Measurements from ENCODE around the gene C20orf173.

Gene C20orf173

DNA sequence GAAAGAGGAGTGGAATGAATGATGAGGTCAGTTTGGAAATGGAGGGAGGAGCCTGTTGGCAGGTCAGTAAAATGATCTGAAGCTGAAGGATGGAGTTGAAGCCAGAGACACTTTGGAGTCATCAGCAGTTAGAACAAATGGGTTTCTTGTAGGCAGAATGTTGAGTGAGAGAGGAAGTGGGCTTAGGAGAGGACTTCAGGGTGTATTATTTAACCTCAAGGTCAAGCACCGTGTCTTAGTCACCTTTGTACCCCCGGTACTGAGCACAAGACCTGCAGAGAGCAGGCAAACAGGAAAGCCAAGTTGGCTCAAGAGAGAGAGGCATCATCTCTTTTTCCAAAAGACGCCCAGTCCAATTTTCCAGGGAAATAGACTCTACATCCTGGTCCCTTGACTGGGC, 23.3 kb downstream of the C20orf173 start:
- no peak for DNase-seq

GRCh38 chr20:35504751-35505150, 24.7 kb downstream of the C20orf173 start:
- no peak for DNase-seq

DNA sequence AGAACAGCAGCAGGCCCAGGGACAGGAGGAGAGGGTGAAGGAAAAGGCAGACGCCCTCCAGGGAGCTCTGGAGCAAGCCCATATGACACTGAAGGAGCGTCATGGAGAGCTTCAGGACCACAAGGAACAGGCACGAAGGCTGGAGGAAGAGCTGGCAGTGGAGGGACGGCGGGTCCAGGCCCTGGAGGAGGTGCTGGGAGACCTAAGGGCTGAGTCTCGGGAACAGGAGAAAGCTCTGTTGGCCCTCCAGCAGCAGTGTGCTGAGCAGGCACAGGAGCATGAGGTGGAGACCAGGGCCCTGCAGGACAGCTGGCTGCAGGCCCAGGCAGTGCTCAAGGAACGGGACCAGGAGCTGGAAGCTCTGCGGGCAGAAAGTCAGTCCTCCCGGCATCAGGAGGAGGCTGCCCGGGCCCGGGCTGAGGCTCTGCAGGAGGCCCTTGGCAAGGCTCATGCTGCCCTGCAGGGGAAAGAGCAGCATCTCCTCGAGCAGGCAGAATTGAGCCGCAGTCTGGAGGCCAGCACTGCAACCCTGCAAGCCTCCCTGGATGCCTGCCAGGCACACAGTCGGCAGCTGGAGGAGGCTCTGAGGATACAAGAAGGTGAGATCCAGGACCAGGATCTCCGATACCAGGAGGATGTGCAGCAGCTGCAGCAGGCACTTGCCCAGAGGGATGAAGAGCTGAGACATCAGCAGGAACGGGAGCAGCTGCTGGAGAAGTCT, 25.5 kb downstream of the C20orf173 start:
- DNase-seq: no peak

GRCh38 chr20:35503281-35503680, 26.2 kb downstream of the C20orf173 start:
- no peak for DNase-seq

DNA sequence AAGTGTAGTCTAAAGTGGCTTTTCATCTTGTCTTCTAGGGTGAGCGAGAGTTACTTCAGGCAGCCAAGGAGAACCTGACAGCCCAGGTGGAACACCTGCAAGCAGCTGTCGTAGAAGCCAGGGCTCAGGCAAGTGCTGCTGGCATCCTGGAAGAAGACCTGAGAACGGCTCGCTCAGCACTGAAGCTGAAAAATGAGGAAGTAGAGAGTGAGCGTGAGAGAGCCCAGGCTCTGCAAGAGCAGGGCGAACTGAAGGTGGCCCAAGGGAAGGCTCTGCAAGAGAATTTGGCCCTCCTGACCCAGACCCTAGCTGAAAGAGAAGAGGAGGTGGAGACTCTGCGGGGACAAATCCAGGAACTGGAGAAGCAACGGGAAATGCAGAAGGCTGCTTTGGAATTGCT, 27.1 kb downstream of the C20orf173 start:
- no peak for DNase-seq

- no peak for DNase-seq
Measured at GRCh38 chr20:35499271-35499670, 30.2 kb downstream of the C20orf173 start.

DNA sequence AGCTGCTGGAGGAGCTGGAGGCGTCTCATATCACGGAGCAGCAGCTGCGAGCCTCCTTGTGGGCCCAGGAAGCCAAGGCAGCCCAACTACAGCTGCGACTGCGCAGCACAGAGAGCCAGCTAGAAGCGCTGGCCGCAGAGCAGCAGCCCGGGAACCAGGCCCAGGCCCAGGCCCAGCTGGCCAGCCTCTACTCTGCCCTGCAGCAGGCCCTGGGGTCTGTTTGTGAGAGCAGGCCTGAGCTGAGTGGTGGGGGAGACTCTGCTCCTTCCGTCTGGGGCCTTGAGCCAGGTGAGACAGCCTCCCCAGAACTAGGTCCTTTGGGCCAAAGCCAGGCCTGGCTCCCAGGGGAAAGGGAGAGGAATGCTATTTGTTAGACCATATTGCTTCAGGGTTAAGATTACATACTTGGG, 31.7 kb downstream of the C20orf173 start:
- no peak for DNase-seq

- no peak for DNase-seq
Measured at GRCh38 chr20:35497320-35497719, 32.1 kb downstream of the C20orf173 start.

DNA sequence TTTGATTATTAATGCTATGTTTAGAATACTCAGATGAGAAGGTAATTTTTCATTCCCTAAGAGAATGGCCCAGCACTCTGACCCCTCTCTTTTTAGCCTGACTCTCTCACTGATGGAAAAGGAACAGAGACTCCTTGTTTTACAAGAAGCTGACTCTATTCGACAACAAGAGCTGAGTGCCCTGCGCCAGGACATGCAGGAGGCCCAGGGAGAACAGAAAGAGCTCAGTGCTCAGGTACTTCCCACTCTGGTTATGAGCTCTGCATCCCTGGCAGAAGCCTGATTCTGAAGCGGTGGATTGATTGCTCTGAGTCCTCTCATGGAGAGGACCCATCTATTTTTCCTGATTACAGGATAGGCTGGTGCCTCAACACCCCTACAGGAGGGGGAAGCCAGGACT, 33.0 kb downstream of the C20orf173 start:
- no peak for DNase-seq

DNA sequence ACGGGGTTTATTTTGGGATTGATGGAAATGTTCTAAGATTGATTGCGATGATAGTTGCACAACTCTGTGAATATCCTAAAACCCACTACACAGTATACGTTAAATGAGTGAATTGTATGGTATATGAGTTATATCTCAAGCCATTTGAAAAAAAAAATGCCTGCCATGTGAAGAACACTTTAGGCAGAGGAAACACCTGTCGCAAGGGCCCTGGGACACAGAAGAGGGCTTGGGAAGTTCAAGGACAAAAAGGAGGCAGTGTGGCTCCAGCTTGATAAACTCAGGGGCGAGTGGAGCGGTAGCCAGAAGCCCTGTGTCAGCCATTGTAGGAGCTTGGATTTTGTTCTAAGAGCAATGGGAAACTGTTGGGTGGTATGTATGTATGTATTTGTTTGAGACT, 37.1 kb downstream of the C20orf173 start:
- DNase-seq: no peak

DNA sequence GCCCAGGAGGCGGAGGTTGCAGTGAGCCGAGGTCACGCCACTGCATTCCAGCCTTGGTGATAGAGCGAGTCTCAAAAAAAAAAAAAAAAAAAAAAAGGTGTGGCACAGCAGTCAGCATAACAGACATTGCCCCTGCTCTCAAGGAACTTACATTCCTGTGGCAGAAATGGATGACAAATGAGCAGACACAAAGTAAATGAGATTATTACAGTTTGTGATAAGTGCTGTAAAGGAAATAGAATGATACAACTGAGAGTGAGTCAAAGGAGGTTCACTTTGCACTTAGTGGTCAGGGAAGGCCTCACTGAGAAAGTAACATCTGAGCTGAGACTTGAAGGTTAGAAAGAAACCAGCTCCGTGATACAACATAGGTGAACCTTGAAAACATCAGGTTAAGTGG, 37.6 kb downstream of the C20orf173 start:
- no peak for DNase-seq

GRCh38 chr20:35490736-35491181, 38.7 kb downstream of the C20orf173 start:
- no peak for DNase-seq

- no peak for DNase-seq
Measured at GRCh38 chr20:35489717-35490116, 39.7 kb downstream of the C20orf173 start.

GRCh38 chr20:35487479-35487878, 42.0 kb downstream of the C20orf173 start:
- no peak for DNase-seq

DNA sequence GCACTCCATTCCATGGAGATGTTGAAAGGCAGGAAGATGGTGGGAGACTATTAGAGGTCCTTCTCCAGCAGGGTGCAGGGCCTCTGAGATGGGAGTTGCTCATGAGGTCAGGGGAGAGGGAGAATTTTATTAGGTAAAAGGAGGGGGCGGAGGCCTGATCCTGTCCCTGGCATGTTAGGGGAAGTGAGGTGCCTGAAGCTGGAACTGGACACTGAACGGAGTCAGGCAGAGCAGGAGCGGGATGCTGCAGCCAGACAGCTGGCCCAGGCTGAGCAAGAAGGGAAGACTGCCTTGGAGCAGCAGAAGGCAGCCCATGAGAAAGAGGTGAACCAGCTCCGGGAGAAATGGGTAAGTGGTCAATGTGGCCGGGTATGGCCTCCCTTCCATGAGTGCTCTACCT, 49.7 kb downstream of the C20orf173 start:
- DNase-seq: no peak

DNA sequence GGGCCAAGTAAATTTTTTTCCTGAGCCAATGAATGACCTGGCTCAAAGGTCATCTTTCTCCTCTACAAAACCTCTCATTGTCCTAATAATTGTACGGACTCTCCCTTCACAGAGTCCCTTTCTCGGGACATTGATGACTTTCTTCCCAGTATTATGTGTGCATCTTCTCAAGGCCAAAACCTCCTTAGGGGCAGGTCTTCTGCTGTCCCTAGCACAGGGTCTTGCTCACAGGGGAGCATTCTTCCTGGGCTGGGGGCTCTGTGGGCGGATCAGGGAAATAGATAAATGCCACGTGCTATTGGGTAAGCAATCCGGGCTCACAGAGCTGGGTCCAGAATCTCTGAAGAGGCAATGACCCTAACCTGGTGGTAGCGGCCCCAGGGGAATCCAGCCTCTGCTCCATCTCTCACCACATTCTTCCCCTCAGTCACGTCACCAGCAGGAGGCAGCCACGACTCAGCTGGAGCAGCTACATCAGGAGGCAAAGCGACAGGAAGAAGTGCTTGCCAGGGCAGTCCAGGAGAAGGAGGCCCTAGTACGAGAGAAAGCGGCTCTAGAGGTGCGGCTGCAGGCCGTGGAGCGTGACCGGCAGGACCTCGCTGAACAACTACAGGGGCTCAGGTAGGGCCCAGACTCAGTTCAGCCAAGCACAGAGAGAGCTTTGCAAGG, 50.5 kb downstream of the C20orf173 start:
- no peak for DNase-seq

Data from T1000 (cell line).